Immature natural killer cell (primary cell): ENCODE data around the gene GSG1. TPM values are rescaled to one million over a fixed set of nuclear protein-coding genes. Genes with fewer than 3 reads are reported as not detected.

Experiments
- polyA plus RNA-seq, 3 donors: library from polyadenylated mRNA; unstranded; fragments of 300-500 nt; fragmentation: Illumina TruSeq; gene quantifications; one replicate each; pipeline ENCODE4 v1.2.3, GENCODE V29; 2021

The GSG1 gene
- polyA plus RNA-seq, 3 donors from 2014 or later, result 0.09 TPM; not detected in 2

Other genes with a start within 250 kb of the GSG1 start
- not detected for gene GPRC5A, start 212.1 kb downstream of the GSG1 start, polyA plus RNA-seq
- under 1 TPM in 1 of 3 donors, not detected in 2; 0.52 TPM for gene GPRC5D, start 151.5 kb downstream of the GSG1 start, polyA plus RNA-seq
- 10 to 100 TPM; 21.8 to 24.6 (median 24.3) TPM for gene HEBP1, start 103.4 kb downstream of the GSG1 start, polyA plus RNA-seq
- gene FAM234B, start 59.3 kb downstream of the GSG1 start, polyA plus RNA-seq, result 1 to 10 TPM in 2 of 3 donors, under 1 TPM in 1; 0.14 to 1.5 (median 1.3) TPM
- gene EMP1, start 93.1 kb upstream of the GSG1 start, polyA plus RNA-seq, result 1 to 10 TPM in 2 of 3 donors, under 1 TPM in 1; 0.04 to 1.5 (median 1.3) TPM